ENCODE measurements around the gene INPP5K.

DNA sequence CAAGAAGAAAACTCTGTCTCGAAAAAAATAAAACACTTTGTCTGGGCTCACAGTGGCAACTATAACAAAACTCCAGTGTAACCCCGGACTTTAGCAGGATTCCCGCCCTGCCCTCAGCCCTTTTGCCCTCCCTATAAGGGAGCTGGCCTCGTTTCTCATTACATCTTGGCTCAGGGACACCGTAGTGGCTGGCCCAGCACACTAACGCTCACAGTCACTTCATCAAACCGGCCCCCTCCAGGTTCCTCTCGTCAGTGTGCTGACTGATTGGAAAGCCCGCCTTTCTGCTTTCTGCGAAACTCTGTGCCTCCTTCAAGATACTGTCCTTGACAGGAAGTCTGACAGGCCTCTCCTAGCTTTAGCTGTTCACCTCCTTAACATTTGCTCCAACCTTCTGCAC lies 12.7 kb downstream of the INPP5K start:
- TF ChIP-seq, protein P1, sequence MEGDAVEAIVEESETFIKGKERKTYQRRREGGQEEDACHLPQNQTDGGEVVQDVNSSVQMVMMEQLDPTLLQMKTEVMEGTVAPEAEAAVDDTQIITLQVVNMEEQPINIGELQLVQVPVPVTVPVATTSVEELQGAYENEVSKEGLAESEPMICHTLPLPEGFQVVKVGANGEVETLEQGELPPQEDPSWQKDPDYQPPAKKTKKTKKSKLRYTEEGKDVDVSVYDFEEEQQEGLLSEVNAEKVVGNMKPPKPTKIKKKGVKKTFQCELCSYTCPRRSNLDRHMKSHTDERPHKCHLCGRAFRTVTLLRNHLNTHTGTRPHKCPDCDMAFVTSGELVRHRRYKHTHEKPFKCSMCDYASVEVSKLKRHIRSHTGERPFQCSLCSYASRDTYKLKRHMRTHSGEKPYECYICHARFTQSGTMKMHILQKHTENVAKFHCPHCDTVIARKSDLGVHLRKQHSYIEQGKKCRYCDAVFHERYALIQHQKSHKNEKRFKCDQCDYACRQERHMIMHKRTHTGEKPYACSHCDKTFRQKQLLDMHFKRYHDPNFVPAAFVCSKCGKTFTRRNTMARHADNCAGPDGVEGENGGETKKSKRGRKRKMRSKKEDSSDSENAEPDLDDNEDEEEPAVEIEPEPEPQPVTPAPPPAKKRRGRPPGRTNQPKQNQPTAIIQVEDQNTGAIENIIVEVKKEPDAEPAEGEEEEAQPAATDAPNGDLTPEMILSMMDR (IDR thresholded peaks at IDR 0.05; ENCODE audit: low read depth, low read length, poor library complexity, severe bottlenecking): no peak
- no peak for TF ChIP-seq EZH2phosphoT487 (IDR thresholded peaks at IDR 0.05; ENCODE audit: borderline replicate concordance, low read length)

Data from DOHH2 (cell line).